HepG2 (cell line): ENCODE results near the gene PRXL2A. TPM values are rescaled to one million over a fixed set of nuclear protein-coding genes. Genes with fewer than 3 reads are reported as not detected.
A peak's percentile ranks its signal among the peaks of the same experiment; 100 is the strongest.

ENCODE experiments used
- ATAC-seq: fragments of 200-7000 bp; cut with Tn5 transposase; 3 replicates; pipeline ENCODE4 v1.9.1; 2020; ENCODE audit warnings: mild to moderate bottlenecking, moderate library complexity
- BruUV-seq: library from RNA; stranded (reverse); fragments of 400-500 nt; replicated peaks from 2 replicates; lab custom pipeline; 2021; lab: Mats Ljungman, UMichigan
- CTCF ChIA-PET: fragments of 300-600 bp; formaldehyde crosslinking; extraction: SDS; loops from one replicate; lab custom pipeline; 2021; ENCODE audit warnings: low total read pairs, inconsistent platforms, low intra/inter-chr PET ratio; lab: Yijun Ruan, JAX
- POLR2A ChIA-PET: fragments of 350-600 bp; sonication (Branson Sonifier 250); formaldehyde crosslinking; loops from one replicate; lab custom pipeline; 2020; ENCODE audit warnings: antibody characterized with exemption, inconsistent platforms; lab: Yijun Ruan, JAX
- DNase-seq: peaks from one replicate; pipeline ENCODE4 v3.0.0-alpha.2; 2015; ENCODE audit warnings: low spot score
- FAIRE-seq: peaks from 3 replicates; lab custom pipeline; 2011; peaks lifted over from hg19 to GRCh38; lab: Jason Lieb, UNC
- H2AFZ ChIP-seq: one replicate; pipeline ENCODE4 v1.6.1; 2011; ENCODE audit warnings: low read length, inconsistent platforms
- H3K27ac ChIP-seq: fragments of 300-600 bp; 3 replicates; pipeline ENCODE4 v1.8.0; 2011; ENCODE audit warnings: mixed run types, mild to moderate bottlenecking, mixed read lengths, low read length, inconsistent platforms; ENCODE audit not compliant: insufficient read depth; ENCODE audit errors: extremely low read length
- H3K27me3 ChIP-seq, 2 experiments: fragments of 200-600 bp in 1 of 2; 2 replicates in 1 of 2; 3 replicates in 1 of 2; pipeline versions ENCODE4 v1.6.0 to v1.8.0; 2011; ENCODE audit warnings: low read length in 2 of 2, mild to moderate bottlenecking in 2 of 2, moderate library complexity in 2 of 2, inconsistent platforms in 1 of 2; ENCODE audit not compliant: insufficient read depth in 2 of 2, control insufficient read depth in 1 of 2
- H3K36me3 ChIP-seq, 2 experiments: fragments of 200-600 bp in 1 of 2; replicated peaks in 1 of 2; 2 replicates in 1 of 2; 3 replicates in 1 of 2; pipeline versions ENCODE4 v1.5.1 to v1.8.0; 2011; ENCODE audit warnings: low read length in 2 of 2, inconsistent platforms in 1 of 2; ENCODE audit not compliant: insufficient read depth in 2 of 2, control insufficient read depth in 1 of 2
- H3K4me1 ChIP-seq: 2 replicates; pipeline ENCODE4 v1.5.1; 2012; ENCODE audit warnings: low read length, inconsistent platforms; ENCODE audit not compliant: insufficient read depth
- H3K4me2 ChIP-seq: 2 replicates; pipeline ENCODE4 v1.6.0; 2011; ENCODE audit warnings: low read depth, low read length, inconsistent platforms
- H3K4me3 ChIP-seq, 3 experiments: fragments of 200-600 bp in 1 of 3; sonication (generic), shearing (Covaris generic) in 1 of 3; replicated peaks in 1 of 3; 2 replicates each; pipeline ENCODE4 v1.5.1; 2011 to 2016; ENCODE audit warnings: low read length in 3 of 3, inconsistent platforms in 2 of 3, low read depth in 2 of 3, mild to moderate bottlenecking in 2 of 3, control low read depth in 1 of 3, mixed read lengths in 1 of 3; ENCODE audit not compliant: insufficient read depth in 1 of 3
- H3K79me2 ChIP-seq: one replicate; pipeline ENCODE4 v1.6.1; 2011; ENCODE audit warnings: low read length, inconsistent platforms; ENCODE audit not compliant: insufficient read depth
- H3K9ac ChIP-seq: 2 replicates; pipeline ENCODE4 v1.6.0; 2011; ENCODE audit warnings: mild to moderate bottlenecking, low read depth, low read length, inconsistent platforms; ENCODE audit not compliant: insufficient read depth
- H3K9me3 ChIP-seq: 2 replicates; pipeline ENCODE4 v1.5.1; 2012; ENCODE audit warnings: mild to moderate bottlenecking, low read length
- H4K20me1 ChIP-seq: 2 replicates; pipeline ENCODE4 v1.6.0; 2011; ENCODE audit warnings: inconsistent platforms, mild to moderate bottlenecking, low read length, moderate library complexity; ENCODE audit not compliant: insufficient read depth
- ARNT ChIP-seq: fragments of 450-650 bp; IDR thresholded peaks from 2 replicates; pipeline ENCODE4 v1.6.1; 2017
- DNMT3B ChIP-seq: conservative IDR thresholded peaks from 2 replicates; pipeline ENCODE4 v1.6.1; 2016; ENCODE audit warnings: missing biosample characterization, control low read depth
- MAFF ChIP-seq: IDR thresholded peaks from 2 replicates; pipeline ENCODE4 v1.6.1; 2011; ENCODE audit warnings: low read depth, low read length, improper control_type of control experiment
- MAFK ChIP-seq, 2 experiments: IDR thresholded peaks in 1 of 2; conservative IDR thresholded peaks in 1 of 2; 2 replicates each; pipeline ENCODE4 v1.6.1; 2011; ENCODE audit warnings: improper control_type of control experiment in 2 of 2, low read length in 2 of 2
- YEATS2 ChIP-seq: sonication (generic); formaldehyde crosslinking; IDR thresholded peaks from 2 replicates; pipeline ENCODE4 v1.4.0; 2020; ENCODE audit warnings: missing genetic modification reagents, borderline replicate concordance
- WGBS: methylation state at CpG from one replicate; pipeline ENCODE4 v1.1.6; 2017; ENCODE audit warnings: low lambda C conversion rate; 5-methylcytosine and 5-hydroxymethylcytosine counted together
- in situ Hi-C: cut with HindIII; loops from 2 replicates; pipeline ENCODE4 v1.10.0; 2017; ENCODE audit warnings: low pct_unique_long_range_greater_than_20kb; ENCODE audit not compliant: extremely low pct_ligation_motif_present
- intact Hi-C: fragments of 100-400 bp; cut with micrococcal nuclease; formaldehyde crosslinking; loops from one replicate; pipeline ENCODE4 v1.10.0; 2022; ENCODE audit not compliant: unreplicated experiment
- polyA plus RNA-seq, 8 experiments: library from polyadenylated mRNA; depleted of rRNA in 3 of 8; stranded (reverse) in 7 of 8; unstranded in 1 of 8; fragments of >200 nt; fragmentation: Illumina TruSeq in 4 of 8; extraction: Trizol in 4 of 8; gene quantifications; 2 replicates each; pipeline versions ENCODE4 v1.2.1 to v1.2.3, GENCODE V29; 2011 to 2016; ENCODE audit warnings: low read depth in 4 of 8, missing spikeins in 1 of 8, mixed read lengths in 1 of 8; ENCODE audit not compliant: insufficient read depth in 1 of 8
- total RNA-seq, 5 experiments: library from RNA; depleted of rRNA; stranded (reverse); fragments of >200 nt; fragmentation: Illumina TruSeq; extraction: Trizol; gene quantifications; 2 replicates each; pipeline ENCODE4 v1.2.3, GENCODE V29; 2016; ENCODE audit warnings: low read depth in 1 of 5

PRXL2A gene
- total and polyA plus RNA-seq, 2 of the 13 experiments (the other 11 are each of a cell fraction or from before 2014, with no cell fraction given), result 43.9 to 79.9 TPM

GRCh38 chr10:80421707-80422536, 13.6 kb downstream of the PRXL2A start:
- intact Hi-C loops, result no loop called here
- Histone ChIP-seq H3K27ac (peak overlapping the region; percentile 21), H4K20me1 (no peaks in the 10 kb centered on the region), H3K4me3 (no peak overlapping the region), H3K9ac (no peak overlapping the region), H3K9me3 (no peaks in the 10 kb centered on the region), H3K4me2 (no peak overlapping the region), H3K79me2 (peaks cover 23% of the 10 kb centered on the region), H3K27me3 (no peaks in the 10 kb centered on the region), H2AFZ (no peak overlapping the region), H3K4me1 (peaks cover 16% of the 10 kb centered on the region), H3K36me3 (peaks cover 27 to 60% of the 10 kb centered on the region in 2 experiments)
- FAIRE-seq (no peak), DNase-seq (no peak), ATAC-seq (peak; percentile 48)
- WGBS, result 91% methylated on average over 8 of the region's 8 CpGs
- TF ChIP-seq DNMT3B (CRISPR knock-in tag), result no peak
- TF ChIP-seq MAFF, result peak; percentile 60; the same call in 1 of the 2 replicates
- TF ChIP-seq MAFK (conservative IDR thresholded peaks at IDR 0.05 in 1 of 2, IDR thresholded peaks at IDR 0.05 in 1 of 2; ENCODE audit: low read length in 2 of 2), result peak; percentile 46 to 86
- TF ChIP-seq ARNT, result no peak
- POLR2A ChIA-PET, result interaction anchor here (2.1 to 6.1 kb wide), 2 partner anchors 12 to 14 kb away, joined by 6 to 35 read pairs; partner anchors contain the start of gene PRXL2A
- in situ Hi-C loops, result no loop called here
- CTCF ChIA-PET, result no interaction called here
- BruUV-seq, result no TSS peak

GRCh38 chr10:80425901-80426300, 17.6 kb downstream of the PRXL2A start:
- H3K27me3 ChIP-seq, result no peaks in the 10 kb centered on the region
- POLR2A ChIA-PET, result no interaction called here
- no TSS peak for BruUV-seq
- H2AFZ ChIP-seq, result no peak overlapping the region
- H3K9ac ChIP-seq, result no peak overlapping the region
- H4K20me1 ChIP-seq, result no peaks in the 10 kb centered on the region
- no peak overlapping the region for H3K4me2 ChIP-seq
- no peak overlapping the region for H3K27ac ChIP-seq
- DNase-seq (no peak), ATAC-seq (no peak), FAIRE-seq (no peak)
- in situ Hi-C loops, result no loop called here
- no peak overlapping the region for H3K4me3 ChIP-seq
- TF ChIP-seq YEATS2 (CRISPR knock-in tag), result no peak
- H3K79me2 ChIP-seq, result no peaks in the 10 kb centered on the region
- intact Hi-C loops, result no loop called here
- H3K4me1 ChIP-seq, result peaks cover 15% of the 10 kb centered on the region
- 100% methylated on average over 1 of the region's 2 CpGs for WGBS
- peaks cover 28 to 82% of the 10 kb centered on the region in 2 experiments for H3K36me3 ChIP-seq
- CTCF ChIA-PET, result no interaction called here
- H3K9me3 ChIP-seq, result no peaks in the 10 kb centered on the region
